Osteocyte (in vitro differentiated cells): Measurements from ENCODE around the gene COTL1. TPM values are rescaled to one million over a fixed set of nuclear protein-coding genes. Genes with fewer than 3 reads are reported as not detected.

Source experiments
- DNase-seq: peaks from one replicate; pipeline ENCODE4 v3.0.0; 2021; ENCODE audit warnings: mixed read lengths; ENCODE audit not compliant: unreplicated experiment; ENCODE audit errors: extremely low spot score
- H3K27ac Mint-ChIP-seq: one replicate; pipeline ENCODE4 v1.8.0; 2021; ENCODE audit warnings: mild to moderate bottlenecking, mixed read lengths; ENCODE audit not compliant: unreplicated experiment
- H3K27me3 Mint-ChIP-seq: one replicate; pipeline ENCODE4 v1.8.0; 2021; ENCODE audit warnings: mixed read lengths; ENCODE audit not compliant: unreplicated experiment
- H3K36me3 Mint-ChIP-seq: one replicate; pipeline ENCODE4 v1.8.0; 2021; ENCODE audit warnings: mixed read lengths; ENCODE audit not compliant: unreplicated experiment
- H3K4me1 Mint-ChIP-seq: one replicate; pipeline ENCODE4 v1.8.0; 2021; ENCODE audit warnings: mixed read lengths; ENCODE audit not compliant: unreplicated experiment
- H3K4me3 Mint-ChIP-seq: one replicate; pipeline ENCODE4 v1.8.0; 2021; ENCODE audit warnings: mild to moderate bottlenecking, moderate library complexity, mixed read lengths; ENCODE audit not compliant: unreplicated experiment
- H3K9me3 Mint-ChIP-seq: one replicate; pipeline ENCODE4 v1.8.0; 2021; ENCODE audit warnings: mixed read lengths; ENCODE audit not compliant: unreplicated experiment
- CTCF ChIP-seq: fragments of 200-600 bp; sonication (generic); IDR thresholded peaks from 2 replicates; pipeline ENCODE4 v1.5.0; 2021; ENCODE audit warnings: antibody characterized with exemption, mild to moderate bottlenecking, moderate library complexity
- total RNA-seq: library from RNA; stranded (reverse); gene quantifications from 2 replicates; pipeline ENCODE4 v1.2.1, GENCODE V29; 2021

COTL1 gene
- total RNA-seq, 1 donor from 2014 or later = 103 TPM

GRCh38 chr16:84566545-84567257 is 51.2 kb downstream of the COTL1 start:
- Mint-ChIP-seq H3K36me3 (peaks cover 26% of the 10 kb centered on the region), H3K27ac (no peak overlapping the region)

GRCh38 chr16:84565669-84566495 is 52.0 kb downstream of the COTL1 start:
- no peak for DNase-seq
- Mint-ChIP-seq H3K4me3 (no peak overlapping the region), H3K36me3 (peaks cover 26% of the 10 kb centered on the region), H3K27ac (no peak overlapping the region), H3K9me3 (peaks cover 5% of the 10 kb centered on the region), H3K27me3 (no peaks in the 10 kb centered on the region), H3K4me1 (no peaks in the 10 kb centered on the region)
- TF ChIP-seq CTCF = no peak

More at GRCh38 chr16:84566545-84567257, 51.2 kb downstream of the COTL1 start:
- DNase-seq = no peak
- Mint-ChIP-seq H3K4me1 (no peaks in the 10 kb centered on the region), H3K9me3 (peaks cover 5% of the 10 kb centered on the region), H3K27me3 (no peaks in the 10 kb centered on the region), H3K4me3 (no peak overlapping the region)
- no peak for TF ChIP-seq CTCF

GRCh38 chr16:84563786-84564420 is 54.0 kb downstream of the COTL1 start:
- Mint-ChIP-seq H3K4me1 (no peaks in the 10 kb centered on the region), H3K27ac (no peak overlapping the region), H3K36me3 (peaks cover 18% of the 10 kb centered on the region), H3K4me3 (no peak overlapping the region), H3K9me3 (no peaks in the 10 kb centered on the region), H3K27me3 (no peaks in the 10 kb centered on the region)
- no peak for DNase-seq
- no peak for TF ChIP-seq CTCF

- Mint-ChIP-seq H3K27me3 (no peaks in the 10 kb centered on the region), H3K4me1 (no peaks in the 10 kb centered on the region), H3K9me3 (no peaks in the 10 kb centered on the region), H3K4me3 (no peak overlapping the region), H3K27ac (no peak overlapping the region), H3K36me3 (peaks cover 15% of the 10 kb centered on the region)
- no peak for TF ChIP-seq CTCF
- no peak for DNase-seq
Measured at GRCh38 chr16:84563064-84563715, 54.7 kb downstream of the COTL1 start.
